ENCODE measurements around the gene LTC4S.
A peak's percentile ranks its signal among the peaks of the same experiment; 100 is the strongest.
"Not testable (repeated sequence)": the region's sequence is repeated elsewhere in the genome, so short reads cannot be mapped to it uniquely, and the experiment has no call there.

The LTC4S gene

GRCh38 chr5:179771311-179771895, 22.4 kb upstream of the LTC4S start:
- no peak for DNase-seq

- DNase-seq = no peak
Observed at GRCh38 chr5:179772351-179772750, 21.4 kb upstream of the LTC4S start.

GRCh38 chr5:179773686-179774040, 20.1 kb upstream of the LTC4S start:
- no peak for DNase-seq

- DNase-seq = no peak
Observed at GRCh38 chr5:179774442-179774841, 19.3 kb upstream of the LTC4S start.

GRCh38 chr5:179776411-179776938, 17.3 kb upstream of the LTC4S start:
- DNase-seq = no peak

- no peak for DNase-seq
Observed at GRCh38 chr5:179777456-179777855, 16.3 kb upstream of the LTC4S start.

- DNase-seq = no peak
Observed at GRCh38 chr5:179777909-179778308, 15.9 kb upstream of the LTC4S start.

- no peak for DNase-seq
Observed at GRCh38 chr5:179778591-179778990, 15.2 kb upstream of the LTC4S start.

- DNase-seq = no peak
Observed at GRCh38 chr5:179779826-179780225, 14.0 kb upstream of the LTC4S start.

GRCh38 chr5:179780362-179780761, 13.4 kb upstream of the LTC4S start:
- no peak for DNase-seq

- DNase-seq = no peak
Observed at GRCh38 chr5:179781846-179782245, 11.9 kb upstream of the LTC4S start.

GRCh38 chr5:179783128-179783527, 10.7 kb upstream of the LTC4S start:
- DNase-seq = no peak

GRCh38 chr5:179786861-179787260, 6.9 kb upstream of the LTC4S start:
- DNase-seq = no peak

- DNase-seq = no peak
Observed at GRCh38 chr5:179788193-179788854, 5.5 kb upstream of the LTC4S start.

GRCh38 chr5:179789278-179789677, 4.5 kb upstream of the LTC4S start:
- not testable (repeated sequence) for DNase-seq

- no peak for DNase-seq
Observed at GRCh38 chr5:179791881-179792611, 1.7 kb upstream of the LTC4S start.

- DNase-seq = no peak
Observed at GRCh38 chr5:179792612-179793467, 946 bp upstream of the LTC4S start.

- no peak for DNase-seq
Observed at GRCh38 chr5:179794171-179794570, 385 bp downstream of the LTC4S start.

- no peak for DNase-seq
Observed at GRCh38 chr5:179794575-179794974, 789 bp downstream of the LTC4S start.

GRCh38 chr5:179795049-179795862, 1.5 kb downstream of the LTC4S start:
- peak; percentile 57 for DNase-seq

- peak; percentile 23 for DNase-seq
Observed at GRCh38 chr5:179795863-179796833, 2.4 kb downstream of the LTC4S start.
